ENCODE results near the gene ARHGAP31. TPM values are rescaled to one million over a fixed set of nuclear protein-coding genes. Genes with fewer than 3 reads are reported as not detected.

The ARHGAP31 gene
- polyA plus RNA-seq, 1 donor from 2014 or later, result not detected

DNA sequence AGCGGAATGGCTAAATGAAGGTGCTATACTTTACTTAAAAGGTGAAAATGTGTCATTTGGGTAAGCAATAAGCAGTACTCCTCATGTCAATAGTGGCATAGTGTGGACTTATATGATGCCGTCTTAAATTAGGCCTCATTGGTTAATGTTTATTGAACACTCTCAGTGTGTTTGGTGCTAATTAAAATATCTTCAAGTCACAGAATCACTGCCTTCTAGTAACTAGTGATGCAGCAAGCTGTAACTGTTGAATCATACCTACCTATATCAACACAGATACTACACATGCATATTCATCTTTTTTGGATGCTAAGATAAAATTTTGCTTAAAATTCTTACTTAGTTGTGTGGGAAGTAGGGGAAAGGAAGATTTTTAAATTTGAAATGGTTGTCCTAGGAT lies 30.7 kb downstream of the ARHGAP31 start:
- Histone ChIP-seq H3K4me3 (ENCODE audit: low read length) (no peak overlapping the region), H4K20me1 (ENCODE audit: insufficient read depth) (no peaks in the 10 kb centered on the region), H3F3A (ENCODE audit: insufficient read depth, low read length, poor library complexity, severe bottlenecking) (no peaks in the 10 kb centered on the region), H3K9me2 (ENCODE audit: insufficient read depth, low read length) (no peaks in the 10 kb centered on the region), H3K27me3 (ENCODE audit: insufficient read depth, low read depth, low read length) (peaks cover 8% of the 10 kb centered on the region), H2AFZ (ENCODE audit: low read depth, low read length) (no peak overlapping the region), H3K9ac (ENCODE audit: low read length) (no peak overlapping the region), H3K9me3 (ENCODE audit: low read length) (no peaks in the 10 kb centered on the region), H3K27ac (ENCODE audit: low read length) (no peak overlapping the region), H3K4me2 (ENCODE audit: low read length) (no peak overlapping the region), H3K79me2 (replicated peaks; ENCODE audit: insufficient read depth, low read length) (no peaks in the 10 kb centered on the region), H3K36me3 (ENCODE audit: insufficient read depth, low read length) (no peaks in the 10 kb centered on the region)
- TF ChIP-seq, protein P1, sequence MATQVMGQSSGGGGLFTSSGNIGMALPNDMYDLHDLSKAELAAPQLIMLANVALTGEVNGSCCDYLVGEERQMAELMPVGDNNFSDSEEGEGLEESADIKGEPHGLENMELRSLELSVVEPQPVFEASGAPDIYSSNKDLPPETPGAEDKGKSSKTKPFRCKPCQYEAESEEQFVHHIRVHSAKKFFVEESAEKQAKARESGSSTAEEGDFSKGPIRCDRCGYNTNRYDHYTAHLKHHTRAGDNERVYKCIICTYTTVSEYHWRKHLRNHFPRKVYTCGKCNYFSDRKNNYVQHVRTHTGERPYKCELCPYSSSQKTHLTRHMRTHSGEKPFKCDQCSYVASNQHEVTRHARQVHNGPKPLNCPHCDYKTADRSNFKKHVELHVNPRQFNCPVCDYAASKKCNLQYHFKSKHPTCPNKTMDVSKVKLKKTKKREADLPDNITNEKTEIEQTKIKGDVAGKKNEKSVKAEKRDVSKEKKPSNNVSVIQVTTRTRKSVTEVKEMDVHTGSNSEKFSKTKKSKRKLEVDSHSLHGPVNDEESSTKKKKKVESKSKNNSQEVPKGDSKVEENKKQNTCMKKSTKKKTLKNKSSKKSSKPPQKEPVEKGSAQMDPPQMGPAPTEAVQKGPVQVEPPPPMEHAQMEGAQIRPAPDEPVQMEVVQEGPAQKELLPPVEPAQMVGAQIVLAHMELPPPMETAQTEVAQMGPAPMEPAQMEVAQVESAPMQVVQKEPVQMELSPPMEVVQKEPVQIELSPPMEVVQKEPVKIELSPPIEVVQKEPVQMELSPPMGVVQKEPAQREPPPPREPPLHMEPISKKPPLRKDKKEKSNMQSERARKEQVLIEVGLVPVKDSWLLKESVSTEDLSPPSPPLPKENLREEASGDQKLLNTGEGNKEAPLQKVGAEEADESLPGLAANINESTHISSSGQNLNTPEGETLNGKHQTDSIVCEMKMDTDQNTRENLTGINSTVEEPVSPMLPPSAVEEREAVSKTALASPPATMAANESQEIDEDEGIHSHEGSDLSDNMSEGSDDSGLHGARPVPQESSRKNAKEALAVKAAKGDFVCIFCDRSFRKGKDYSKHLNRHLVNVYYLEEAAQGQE (IDR thresholded peaks at IDR 0.05; ENCODE audit: borderline replicate concordance), result no peak
- TF ChIP-seq MXI1 (conservative IDR thresholded peaks at IDR 0.05; ENCODE audit: poor library complexity, severe bottlenecking) (no peak), EP300 (conservative IDR thresholded peaks at IDR 0.05; ENCODE audit: poor library complexity, severe bottlenecking) (no peak), TAF1 (IDR thresholded peaks at IDR 0.05; ENCODE audit: low read depth) (no peak), POLR2AphosphoS5 (IDR thresholded peaks at IDR 0.05) (no peak), SMC3 (conservative IDR thresholded peaks at IDR 0.05; ENCODE audit: poor library complexity) (no peak), EZH2 (IDR thresholded peaks at IDR 0.05; ENCODE audit: borderline replicate concordance, insufficient read depth, low read length, poor library complexity, severe bottlenecking) (no peak), RAD21 (conservative IDR thresholded peaks at IDR 0.05) (no peak)
- TF ChIP-seq, protein P2, sequence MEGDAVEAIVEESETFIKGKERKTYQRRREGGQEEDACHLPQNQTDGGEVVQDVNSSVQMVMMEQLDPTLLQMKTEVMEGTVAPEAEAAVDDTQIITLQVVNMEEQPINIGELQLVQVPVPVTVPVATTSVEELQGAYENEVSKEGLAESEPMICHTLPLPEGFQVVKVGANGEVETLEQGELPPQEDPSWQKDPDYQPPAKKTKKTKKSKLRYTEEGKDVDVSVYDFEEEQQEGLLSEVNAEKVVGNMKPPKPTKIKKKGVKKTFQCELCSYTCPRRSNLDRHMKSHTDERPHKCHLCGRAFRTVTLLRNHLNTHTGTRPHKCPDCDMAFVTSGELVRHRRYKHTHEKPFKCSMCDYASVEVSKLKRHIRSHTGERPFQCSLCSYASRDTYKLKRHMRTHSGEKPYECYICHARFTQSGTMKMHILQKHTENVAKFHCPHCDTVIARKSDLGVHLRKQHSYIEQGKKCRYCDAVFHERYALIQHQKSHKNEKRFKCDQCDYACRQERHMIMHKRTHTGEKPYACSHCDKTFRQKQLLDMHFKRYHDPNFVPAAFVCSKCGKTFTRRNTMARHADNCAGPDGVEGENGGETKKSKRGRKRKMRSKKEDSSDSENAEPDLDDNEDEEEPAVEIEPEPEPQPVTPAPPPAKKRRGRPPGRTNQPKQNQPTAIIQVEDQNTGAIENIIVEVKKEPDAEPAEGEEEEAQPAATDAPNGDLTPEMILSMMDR (IDR thresholded peaks at IDR 0.05; ENCODE audit: poor library complexity, severe bottlenecking), result no peak

DNA sequence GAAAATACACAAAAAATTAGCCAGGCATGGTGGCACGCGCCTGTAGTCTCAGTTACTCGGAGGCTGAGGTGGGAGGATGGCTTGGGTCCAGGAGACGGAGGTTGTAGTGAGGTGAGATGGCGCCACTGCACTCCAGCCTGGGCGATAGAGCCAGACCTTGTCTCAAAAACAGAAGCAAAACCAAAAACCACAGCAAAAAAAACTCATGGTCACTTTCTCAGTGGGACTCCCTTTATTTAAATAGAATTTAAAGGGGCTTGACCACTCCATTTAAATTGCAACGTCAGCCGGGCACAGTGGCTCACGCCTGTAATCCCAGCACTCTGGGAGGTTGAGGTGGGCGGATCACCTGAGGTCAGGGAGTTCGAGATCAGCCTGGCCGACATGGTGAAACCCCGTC lies 32.8 kb downstream of the ARHGAP31 start:
- Histone ChIP-seq H3K9ac (ENCODE audit: low read length) (no peak overlapping the region), H3K27ac (ENCODE audit: low read length) (no peak overlapping the region), H3K9me3 (ENCODE audit: low read length) (no peaks in the 10 kb centered on the region), H2AFZ (ENCODE audit: low read depth, low read length) (no peak overlapping the region), H3K27me3 (ENCODE audit: insufficient read depth, low read depth, low read length) (peaks cover 8% of the 10 kb centered on the region), H3K79me2 (replicated peaks; ENCODE audit: insufficient read depth, low read length) (no peaks in the 10 kb centered on the region), H3K4me3 (ENCODE audit: low read length) (no peak overlapping the region), H3K4me2 (ENCODE audit: low read length) (no peak overlapping the region), H3F3A (ENCODE audit: insufficient read depth, low read length, poor library complexity, severe bottlenecking) (no peaks in the 10 kb centered on the region), H3K36me3 (ENCODE audit: insufficient read depth, low read length) (no peaks in the 10 kb centered on the region), H4K20me1 (ENCODE audit: insufficient read depth) (no peaks in the 10 kb centered on the region), H3K9me2 (ENCODE audit: insufficient read depth, low read length) (no peaks in the 10 kb centered on the region)
- TF ChIP-seq POLR2AphosphoS5 (IDR thresholded peaks at IDR 0.05) (no peak), TAF1 (IDR thresholded peaks at IDR 0.05; ENCODE audit: low read depth) (no peak), RAD21 (conservative IDR thresholded peaks at IDR 0.05) (no peak), MXI1 (conservative IDR thresholded peaks at IDR 0.05; ENCODE audit: poor library complexity, severe bottlenecking) (no peak), SMC3 (conservative IDR thresholded peaks at IDR 0.05; ENCODE audit: poor library complexity) (no peak), EP300 (conservative IDR thresholded peaks at IDR 0.05; ENCODE audit: poor library complexity, severe bottlenecking) (no peak), EZH2 (IDR thresholded peaks at IDR 0.05; ENCODE audit: borderline replicate concordance, insufficient read depth, low read length, poor library complexity, severe bottlenecking) (no peak)
- TF ChIP-seq, protein P2 (IDR thresholded peaks at IDR 0.05; ENCODE audit: poor library complexity, severe bottlenecking), result no peak
- TF ChIP-seq, protein P1 (IDR thresholded peaks at IDR 0.05; ENCODE audit: borderline replicate concordance), result no peak

Measured in neural cell (in vitro differentiated cells).